GM12873 (cell line): ENCODE measurements around the gene CACNA1S.

Source experiments
- CTCF ChIP-seq: IDR thresholded peaks from 2 replicates; pipeline ENCODE4 v1.5.1; 2012; ENCODE audit warnings: low read depth, mild to moderate bottlenecking, moderate library complexity, low read length, control low read depth; ENCODE audit not compliant: insufficient read depth; ENCODE audit errors: missing control alignments

The CACNA1S gene

GRCh38 chr1:201122321-201122957 lies 10.2 kb upstream of the CACNA1S start:
- no peak for TF ChIP-seq CTCF

GRCh38 chr1:201119206-201120197 lies 7.3 kb upstream of the CACNA1S start:
- TF ChIP-seq CTCF, result peak; percentile 83

DNA sequence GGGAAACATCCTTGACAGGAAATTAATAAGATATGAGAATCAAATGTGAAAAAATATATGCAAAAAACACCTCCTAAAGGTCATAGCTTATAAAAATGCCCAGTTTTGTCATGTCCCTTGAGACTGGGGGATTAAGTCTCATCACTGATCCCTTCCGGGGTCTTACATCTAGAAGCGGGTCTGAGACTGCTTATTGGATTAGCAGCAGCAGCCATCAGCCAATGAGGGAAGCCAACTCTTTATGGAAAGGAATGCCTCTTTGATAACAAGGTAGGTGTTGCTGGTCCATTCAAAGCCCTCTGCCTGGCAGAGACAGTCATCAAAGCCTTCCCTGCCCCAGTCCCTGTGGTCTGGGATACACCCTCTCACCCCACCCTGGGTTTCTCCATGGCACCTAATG lies 3.9 kb upstream of the CACNA1S start:
- no peak for TF ChIP-seq CTCF

- TF ChIP-seq CTCF, result no peak
Measured at GRCh38 chr1:201115390-201115937, 3.2 kb upstream of the CACNA1S start.

GRCh38 chr1:201114245-201115131 lies 2.3 kb upstream of the CACNA1S start:
- peak; percentile 88 for TF ChIP-seq CTCF

- no peak for TF ChIP-seq CTCF
Measured at GRCh38 chr1:201113451-201114244, 1.4 kb upstream of the CACNA1S start.
